ENCODE data around the gene ZNF148.

ZNF148 gene

GRCh38 chr3:125402639-125403038 is 27.5 kb upstream of the ZNF148 start:
- H3K4me3 ChIP-seq (replicated peaks; ENCODE audit: insufficient read depth, low read length) = no peak overlapping the region
- H3K27me3 ChIP-seq (ENCODE audit: insufficient read depth, poor library complexity, severe bottlenecking) = no peaks in the 10 kb centered on the region
- H3K27ac ChIP-seq (replicated peaks) = no peak overlapping the region
- TF ChIP-seq POLR2AphosphoS5 (IDR thresholded peaks at IDR 0.05; ENCODE audit: low read depth) (no peak), GABPA (IDR thresholded peaks at IDR 0.05; ENCODE audit: low read depth) (no peak), SPI1 (IDR thresholded peaks at IDR 0.05; ENCODE audit: borderline replicate concordance, low read depth) (no peak), CTCF (IDR thresholded peaks at IDR 0.05; ENCODE audit: insufficient read depth, low read length) (no peak), REST (IDR thresholded peaks at IDR 0.05; ENCODE audit: insufficient replicate concordance, low read depth) (no peak)
- DNase-seq (ENCODE audit: low read depth in 1 of 2, low spot score in 1 of 2) = no peak

GRCh38 chr3:125401402-125401801 is 26.3 kb upstream of the ZNF148 start:
- TF ChIP-seq REST (IDR thresholded peaks at IDR 0.05; ENCODE audit: insufficient replicate concordance, low read depth) (no peak), CTCF (IDR thresholded peaks at IDR 0.05; ENCODE audit: insufficient read depth, low read length) (no peak), SPI1 (IDR thresholded peaks at IDR 0.05; ENCODE audit: borderline replicate concordance, low read depth) (no peak), POLR2AphosphoS5 (IDR thresholded peaks at IDR 0.05; ENCODE audit: low read depth) (no peak), GABPA (IDR thresholded peaks at IDR 0.05; ENCODE audit: low read depth) (no peak)
- no peaks in the 10 kb centered on the region for H3K27me3 ChIP-seq (ENCODE audit: insufficient read depth, poor library complexity, severe bottlenecking)
- DNase-seq (ENCODE audit: low read depth in 1 of 2, low spot score in 1 of 2) = no peak
- H3K27ac ChIP-seq (replicated peaks) = no peak overlapping the region
- H3K4me3 ChIP-seq (replicated peaks; ENCODE audit: insufficient read depth, low read length) = no peak overlapping the region

DNA sequence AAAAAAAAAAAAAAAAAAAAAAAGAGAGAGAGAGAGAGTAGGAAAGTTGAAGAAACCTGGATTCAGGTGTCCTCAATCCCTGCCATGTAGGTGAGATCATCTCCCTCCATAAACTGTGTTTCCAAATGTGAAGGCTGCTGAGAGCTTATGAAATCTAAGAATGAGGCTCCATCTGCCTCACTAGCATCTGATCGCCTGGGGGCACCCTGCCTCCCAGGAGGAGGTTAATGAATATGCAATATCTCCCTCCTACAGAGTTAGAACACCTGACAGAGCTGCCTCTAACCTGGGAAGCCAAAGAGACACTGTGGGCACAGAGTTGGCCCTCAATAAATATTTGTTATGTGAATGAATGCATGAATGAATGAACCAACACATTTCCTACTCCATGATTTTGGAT is 23.8 kb upstream of the ZNF148 start:
- TF ChIP-seq GABPA (IDR thresholded peaks at IDR 0.05; ENCODE audit: low read depth) (no peak), SPI1 (IDR thresholded peaks at IDR 0.05; ENCODE audit: borderline replicate concordance, low read depth) (no peak), REST (IDR thresholded peaks at IDR 0.05; ENCODE audit: insufficient replicate concordance, low read depth) (no peak), CTCF (IDR thresholded peaks at IDR 0.05; ENCODE audit: insufficient read depth, low read length) (no peak), POLR2AphosphoS5 (IDR thresholded peaks at IDR 0.05; ENCODE audit: low read depth) (no peak)
- Histone ChIP-seq H3K27ac (replicated peaks) (no peak overlapping the region), H3K27me3 (ENCODE audit: insufficient read depth, poor library complexity, severe bottlenecking) (no peaks in the 10 kb centered on the region), H3K4me3 (replicated peaks; ENCODE audit: insufficient read depth, low read length) (no peak overlapping the region)
- DNase-seq (ENCODE audit: low read depth in 1 of 2, low spot score in 1 of 2) = no peak
